ENCODE measurements around the gene ITPR1.

DNA sequence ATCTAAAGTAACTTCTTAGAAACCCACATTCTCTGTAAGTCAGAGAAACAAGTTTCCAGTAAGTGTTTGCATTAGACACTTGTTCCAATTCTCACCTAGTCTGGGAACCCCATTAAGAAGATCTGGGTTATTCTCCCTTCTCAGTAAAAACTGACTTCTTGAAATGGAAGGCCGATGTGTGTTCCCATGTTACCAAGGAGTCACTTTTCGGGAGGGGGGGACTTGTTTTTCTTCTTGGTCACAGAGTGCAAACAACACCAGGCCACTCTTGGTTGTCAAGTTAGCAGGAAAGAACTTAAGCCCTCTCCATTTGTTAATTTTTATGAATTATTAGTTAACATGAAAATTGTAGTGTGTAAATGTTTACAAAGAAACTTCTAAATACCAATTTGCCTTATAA lies 55.6 kb downstream of the ITPR1 start:
- TF ChIP-seq HDAC2 (IDR thresholded peaks at IDR 0.05): no peak
- TF ChIP-seq POLR2A (IDR thresholded peaks at IDR 0.05; ENCODE audit: low read length): no peak
- no peak for TF ChIP-seq E2F6 (IDR thresholded peaks at IDR 0.05; ENCODE audit: borderline replicate concordance, low read depth)
